ENCODE measurements around the gene KLC4.

KLC4 gene

DNA sequence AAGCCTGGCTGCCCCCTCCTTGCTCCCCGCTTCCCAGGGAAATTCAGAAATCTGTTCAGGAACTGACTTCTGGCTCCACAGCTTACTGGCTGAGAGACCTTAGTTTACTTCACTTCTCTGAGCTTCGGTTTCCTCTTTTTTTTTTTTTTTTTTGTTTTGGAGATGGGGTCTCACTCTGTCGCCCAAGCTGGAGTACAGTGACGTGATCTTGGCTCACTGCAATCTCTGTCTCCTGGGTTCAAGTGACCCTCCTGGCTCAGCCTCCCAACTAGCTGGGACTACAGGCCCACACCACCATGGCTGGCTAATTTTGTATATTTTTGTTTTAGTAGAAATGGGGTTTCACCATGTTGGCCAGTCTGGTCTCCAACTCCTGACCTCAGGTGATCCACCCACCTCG lies 31.6 kb downstream of the KLC4 start:
- H4K20me1 ChIP-seq (ENCODE audit: insufficient read depth, low read length), result peaks cover 8% of the 10 kb centered on the region; the same call in 1 of the 2 replicates
- no peak overlapping the region for H2AFZ ChIP-seq (ENCODE audit: low read depth, low read length)
- peaks cover 20% of the 10 kb centered on the region for H3K4me1 ChIP-seq (ENCODE audit: low read length)
- no peak overlapping the region for H3K4me2 ChIP-seq (ENCODE audit: low read length)
- no peaks in the 10 kb centered on the region for H3K79me2 ChIP-seq (ENCODE audit: low read length)
- TF ChIP-seq EZH2phosphoT487 (IDR thresholded peaks at IDR 0.05; ENCODE audit: low read depth), result no peak
- TF ChIP-seq, protein P1, sequence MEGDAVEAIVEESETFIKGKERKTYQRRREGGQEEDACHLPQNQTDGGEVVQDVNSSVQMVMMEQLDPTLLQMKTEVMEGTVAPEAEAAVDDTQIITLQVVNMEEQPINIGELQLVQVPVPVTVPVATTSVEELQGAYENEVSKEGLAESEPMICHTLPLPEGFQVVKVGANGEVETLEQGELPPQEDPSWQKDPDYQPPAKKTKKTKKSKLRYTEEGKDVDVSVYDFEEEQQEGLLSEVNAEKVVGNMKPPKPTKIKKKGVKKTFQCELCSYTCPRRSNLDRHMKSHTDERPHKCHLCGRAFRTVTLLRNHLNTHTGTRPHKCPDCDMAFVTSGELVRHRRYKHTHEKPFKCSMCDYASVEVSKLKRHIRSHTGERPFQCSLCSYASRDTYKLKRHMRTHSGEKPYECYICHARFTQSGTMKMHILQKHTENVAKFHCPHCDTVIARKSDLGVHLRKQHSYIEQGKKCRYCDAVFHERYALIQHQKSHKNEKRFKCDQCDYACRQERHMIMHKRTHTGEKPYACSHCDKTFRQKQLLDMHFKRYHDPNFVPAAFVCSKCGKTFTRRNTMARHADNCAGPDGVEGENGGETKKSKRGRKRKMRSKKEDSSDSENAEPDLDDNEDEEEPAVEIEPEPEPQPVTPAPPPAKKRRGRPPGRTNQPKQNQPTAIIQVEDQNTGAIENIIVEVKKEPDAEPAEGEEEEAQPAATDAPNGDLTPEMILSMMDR (IDR thresholded peaks at IDR 0.05; ENCODE audit: low read depth, low read length), result no peak
- H3K9ac ChIP-seq (ENCODE audit: low read length), result no peak overlapping the region
- no peaks in the 10 kb centered on the region for H3K9me3 ChIP-seq (ENCODE audit: insufficient read depth, low read length)
- no peak overlapping the region for H3K27ac ChIP-seq (ENCODE audit: low read length)
- peaks cover 32% of the 10 kb centered on the region for H3K27me3 ChIP-seq (ENCODE audit: low read depth, low read length)
- no peak overlapping the region for H3K4me3 ChIP-seq (ENCODE audit: low read length)
- H3K36me3 ChIP-seq (replicated peaks; ENCODE audit: low read depth, low read length), result no peaks in the 10 kb centered on the region

- no peak for TF ChIP-seq EZH2phosphoT487 (IDR thresholded peaks at IDR 0.05; ENCODE audit: low read depth)
- TF ChIP-seq, protein P1 (IDR thresholded peaks at IDR 0.05; ENCODE audit: low read depth, low read length), result no peak
- Histone ChIP-seq H3K9me3 (ENCODE audit: insufficient read depth, low read length) (no peaks in the 10 kb centered on the region), H2AFZ (ENCODE audit: low read depth, low read length) (no peak overlapping the region), H3K79me2 (ENCODE audit: low read length) (no peaks in the 10 kb centered on the region), H3K4me2 (ENCODE audit: low read length) (no peak overlapping the region), H3K4me1 (ENCODE audit: low read length) (peaks cover 20% of the 10 kb centered on the region), H3K27me3 (ENCODE audit: low read depth, low read length) (peaks cover 31% of the 10 kb centered on the region), H3K9ac (ENCODE audit: low read length) (no peak overlapping the region), H4K20me1 (ENCODE audit: insufficient read depth, low read length) (peaks cover 7% of the 10 kb centered on the region; the same call in 1 of the 2 replicates), H3K36me3 (replicated peaks; ENCODE audit: low read depth, low read length) (no peaks in the 10 kb centered on the region), H3K27ac (ENCODE audit: low read length) (no peak overlapping the region), H3K4me3 (ENCODE audit: low read length) (no peak overlapping the region)
These were observed 32.1 kb downstream of the KLC4 start for GRCh38 chr6:43091436-43091991.

DNA sequence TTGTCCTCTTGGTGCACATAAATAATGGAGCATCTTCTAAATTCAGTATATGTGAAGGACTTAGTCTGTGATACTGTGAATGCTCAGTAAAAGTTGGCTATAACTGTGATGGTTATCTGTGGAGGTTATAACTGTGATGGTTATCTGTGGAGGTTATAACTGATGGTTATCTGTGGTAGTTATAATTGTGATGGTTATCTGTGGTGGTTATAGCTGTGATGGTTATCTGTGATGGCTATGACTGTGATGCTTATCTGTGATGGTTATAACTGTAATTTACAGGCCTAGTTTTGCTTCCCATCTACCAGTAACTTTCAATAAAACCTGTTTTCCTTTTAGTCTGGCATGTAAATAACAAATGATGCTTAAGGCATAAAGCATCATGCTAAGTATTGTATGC lies 33.2 kb downstream of the KLC4 start:
- Histone ChIP-seq H3K27me3 (ENCODE audit: low read depth, low read length) (peaks cover 20% of the 10 kb centered on the region), H3K36me3 (replicated peaks; ENCODE audit: low read depth, low read length) (no peaks in the 10 kb centered on the region), H3K9ac (ENCODE audit: low read length) (no peak overlapping the region), H3K27ac (ENCODE audit: low read length) (no peak overlapping the region), H3K4me1 (ENCODE audit: low read length) (peaks cover 20% of the 10 kb centered on the region), H3K4me2 (ENCODE audit: low read length) (no peak overlapping the region), H3K79me2 (ENCODE audit: low read length) (no peaks in the 10 kb centered on the region), H3K4me3 (ENCODE audit: low read length) (no peak overlapping the region), H3K9me3 (ENCODE audit: insufficient read depth, low read length) (no peaks in the 10 kb centered on the region), H4K20me1 (ENCODE audit: insufficient read depth, low read length) (no peaks in the 10 kb centered on the region; the same call in 1 of the 2 replicates), H2AFZ (ENCODE audit: low read depth, low read length) (no peak overlapping the region)
- TF ChIP-seq EZH2phosphoT487 (IDR thresholded peaks at IDR 0.05; ENCODE audit: low read depth), result no peak
- TF ChIP-seq, protein P1 (IDR thresholded peaks at IDR 0.05; ENCODE audit: low read depth, low read length), result no peak

- no peak overlapping the region for H3K27ac ChIP-seq (ENCODE audit: low read length)
- H3K36me3 ChIP-seq (replicated peaks; ENCODE audit: low read depth, low read length), result no peaks in the 10 kb centered on the region
- no peaks in the 10 kb centered on the region for H4K20me1 ChIP-seq (ENCODE audit: insufficient read depth, low read length)
- H2AFZ ChIP-seq (ENCODE audit: low read depth, low read length), result no peak overlapping the region
- TF ChIP-seq, protein P1 (IDR thresholded peaks at IDR 0.05; ENCODE audit: low read depth, low read length), result no peak
- TF ChIP-seq EZH2phosphoT487 (IDR thresholded peaks at IDR 0.05; ENCODE audit: low read depth), result no peak
- no peaks in the 10 kb centered on the region for H3K79me2 ChIP-seq (ENCODE audit: low read length)
- H3K4me3 ChIP-seq (ENCODE audit: low read length), result no peak overlapping the region
- H3K4me2 ChIP-seq (ENCODE audit: low read length), result peak overlapping the region; percentile 39
- peaks cover 20% of the 10 kb centered on the region for H3K4me1 ChIP-seq (ENCODE audit: low read length)
- H3K9ac ChIP-seq (ENCODE audit: low read length), result no peak overlapping the region
- H3K27me3 ChIP-seq (ENCODE audit: low read depth, low read length), result peaks cover 16% of the 10 kb centered on the region
- H3K9me3 ChIP-seq (ENCODE audit: insufficient read depth, low read length), result no peaks in the 10 kb centered on the region
These were observed 34.2 kb downstream of the KLC4 start for GRCh38 chr6:43093436-43094289.

Data from OCI-LY3 (cell line).